ENCODE results near the gene CD8B2. TPM values are rescaled to one million over a fixed set of nuclear protein-coding genes. Genes with fewer than 3 reads are reported as not detected.
A peak's percentile ranks its signal among the peaks of the same experiment; 100 is the strongest.
"Not testable (repeated sequence)": the region's sequence is repeated elsewhere in the genome, so short reads cannot be mapped to it uniquely, and the experiment has no call there.

CD8B2 gene
- total RNA-seq, 1 donor from 2014 or later, result 0.54 TPM

DNA sequence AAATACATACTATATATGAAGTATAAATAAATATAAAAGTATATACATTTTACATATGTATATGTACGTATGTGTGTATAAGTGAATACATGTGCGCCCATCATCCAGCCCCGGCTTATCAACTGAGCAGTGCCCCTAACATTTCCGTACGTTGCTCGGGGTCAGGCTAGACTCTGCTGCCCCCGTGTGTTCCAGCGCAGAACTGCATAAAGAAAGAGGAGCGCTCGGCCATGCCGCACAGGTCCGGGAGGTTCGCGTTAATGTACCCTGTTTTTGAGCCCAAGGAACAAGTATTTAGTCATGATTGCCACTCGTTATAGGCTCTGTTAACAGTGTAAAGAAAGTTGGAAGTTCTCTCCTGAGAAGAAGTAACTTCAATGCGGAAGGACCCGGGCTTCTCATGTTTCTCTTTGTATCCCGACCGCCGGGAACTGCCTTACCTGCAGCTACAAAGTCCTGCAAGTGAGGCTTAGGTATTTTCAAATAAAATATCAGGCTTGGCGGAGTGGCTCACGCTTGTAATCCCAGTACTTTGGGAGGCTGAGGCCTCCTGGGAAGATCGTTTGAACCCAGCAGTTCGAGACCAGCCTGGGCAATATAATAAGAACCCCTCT lies 55.7 kb downstream of the CD8B2 start:
- Mint-ChIP-seq H3K9me3 (no peaks in the 10 kb centered on the region), H3K27me3 (ENCODE audit: insufficient read depth) (peaks cover 27% of the 10 kb centered on the region), H3K27ac (no peak overlapping the region), H3K4me1 (ENCODE audit: low read depth) (peaks cover 5% of the 10 kb centered on the region), H3K4me3 (peak overlapping the region; percentile 76), H3K36me3 (ENCODE audit: low read depth) (no peaks in the 10 kb centered on the region)
- peak; percentile 60 for DNase-seq (ENCODE audit: low spot score)
- intact Hi-C loops (cut with micrococcal nuclease), result loop anchor here (1.0 to 10.0 kb wide), 4 partner anchors 40 to 439 kb away; no protein-coding TSS in a partner anchor

DNA sequence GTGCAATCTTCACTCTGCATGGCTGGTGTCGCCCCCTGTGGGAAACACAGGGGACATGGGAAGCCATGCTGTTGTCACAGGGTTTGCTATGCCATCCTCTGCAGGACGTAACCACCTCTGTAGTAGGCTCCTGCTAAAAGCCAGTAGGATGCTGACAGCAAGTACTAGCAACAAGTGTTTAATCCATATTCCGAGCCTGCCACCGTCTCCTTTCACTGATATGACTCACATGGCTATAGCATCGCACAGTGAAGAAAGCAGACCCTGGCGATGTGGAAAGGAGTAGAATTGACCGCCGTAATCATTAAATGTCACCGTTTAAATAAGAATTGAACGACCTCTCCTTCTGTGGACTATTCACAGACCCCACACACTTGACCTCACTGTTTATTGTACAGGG lies 57.8 kb downstream of the CD8B2 start:
- Mint-ChIP-seq H3K27ac (no peak overlapping the region), H3K9me3 (no peaks in the 10 kb centered on the region), H3K36me3 (ENCODE audit: low read depth) (no peaks in the 10 kb centered on the region), H3K27me3 (ENCODE audit: insufficient read depth) (peaks cover 27% of the 10 kb centered on the region), H3K4me3 (no peak overlapping the region), H3K4me1 (ENCODE audit: low read depth) (peaks cover 5% of the 10 kb centered on the region)
- DNase-seq (ENCODE audit: low spot score), result no peak
- intact Hi-C loops (cut with micrococcal nuclease), result loop anchor here (10.0 kb wide), 1 partner anchor 270 kb away; no protein-coding TSS in a partner anchor

DNA sequence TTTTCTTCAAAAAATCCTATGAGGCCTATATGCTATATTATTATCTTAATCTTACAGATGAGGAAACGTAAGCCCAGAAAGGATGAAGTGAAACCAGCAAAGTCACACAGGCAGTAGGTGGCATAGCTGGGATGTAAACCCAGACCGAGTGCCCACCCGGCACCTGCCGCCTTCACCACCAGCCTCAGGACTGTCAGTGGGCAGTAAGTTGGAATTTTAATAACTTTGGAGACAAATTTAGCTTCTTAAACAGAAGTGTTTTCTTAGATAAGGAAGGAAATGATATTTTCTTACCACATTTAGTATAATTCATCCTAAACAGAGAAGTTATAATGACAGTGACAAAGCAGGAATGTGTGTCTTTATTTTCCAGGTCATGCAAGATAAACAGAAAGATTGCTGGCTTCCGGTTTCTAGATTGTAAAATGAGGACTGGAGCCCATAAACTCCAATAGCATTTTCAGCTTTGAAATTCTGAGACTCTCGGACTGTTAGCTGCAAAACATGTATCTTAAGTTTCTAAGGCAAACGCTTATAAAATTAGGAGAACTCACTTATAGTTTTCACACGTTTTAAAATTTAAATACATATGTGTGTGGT lies 59.3 kb downstream of the CD8B2 start:
- peaks cover 5% of the 10 kb centered on the region for H3K4me1 Mint-ChIP-seq (ENCODE audit: low read depth)
- no peak overlapping the region for H3K4me3 Mint-ChIP-seq
- H3K36me3 Mint-ChIP-seq (ENCODE audit: low read depth), result no peaks in the 10 kb centered on the region
- DNase-seq (ENCODE audit: low spot score), result no peak
- intact Hi-C loops (cut with micrococcal nuclease), result loop anchor here (10.0 kb wide), 1 partner anchor 272 kb away; no protein-coding TSS in a partner anchor
- peaks cover 25% of the 10 kb centered on the region for H3K27me3 Mint-ChIP-seq (ENCODE audit: insufficient read depth)
- no peak overlapping the region for H3K27ac Mint-ChIP-seq
- H3K9me3 Mint-ChIP-seq, result no peaks in the 10 kb centered on the region

DNA sequence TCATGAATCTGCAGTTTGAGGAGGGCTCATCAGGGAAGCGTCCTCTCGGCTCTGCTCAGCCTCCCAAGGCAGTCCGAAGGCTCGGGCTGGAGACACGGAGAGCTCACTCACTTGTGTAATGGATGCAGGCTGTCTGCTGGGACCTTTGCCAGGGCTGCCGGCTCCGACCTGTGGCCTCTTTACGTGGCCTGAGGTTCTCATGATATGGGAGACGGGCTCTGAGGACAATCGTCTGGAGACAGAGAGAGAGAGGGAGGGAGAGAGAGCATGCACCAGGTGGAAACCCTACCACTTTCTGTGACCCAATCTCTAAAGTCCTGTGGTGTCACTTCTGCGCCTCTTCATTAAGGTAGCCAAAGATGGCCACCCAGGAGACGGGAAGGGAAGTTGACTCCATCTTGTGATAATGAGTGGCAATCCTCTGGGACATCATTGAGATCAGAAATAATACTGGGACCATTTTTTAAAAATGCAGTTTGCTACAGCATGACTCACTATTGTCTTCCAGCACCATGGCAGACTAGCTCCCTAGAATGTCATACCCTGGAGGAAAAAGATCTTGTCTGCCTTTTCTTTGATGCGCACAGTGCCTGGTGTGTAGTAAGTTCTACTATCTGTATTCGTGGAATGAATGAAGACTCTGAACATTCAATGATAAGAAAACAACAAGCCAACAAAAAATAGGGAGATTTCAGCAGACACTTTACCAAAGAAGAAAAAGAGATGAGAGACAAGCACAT lies 60.2 kb downstream of the CD8B2 start:
- Mint-ChIP-seq H3K27ac (no peak overlapping the region), H3K9me3 (no peaks in the 10 kb centered on the region), H3K27me3 (ENCODE audit: insufficient read depth) (peaks cover 23% of the 10 kb centered on the region), H3K36me3 (ENCODE audit: low read depth) (no peaks in the 10 kb centered on the region), H3K4me1 (ENCODE audit: low read depth) (peaks cover 5% of the 10 kb centered on the region), H3K4me3 (no peak overlapping the region)
- intact Hi-C loops (cut with micrococcal nuclease), result loop anchor here (10.0 kb wide), 1 partner anchor 273 kb away; no protein-coding TSS in a partner anchor
- DNase-seq (ENCODE audit: low spot score), result no peak

DNA sequence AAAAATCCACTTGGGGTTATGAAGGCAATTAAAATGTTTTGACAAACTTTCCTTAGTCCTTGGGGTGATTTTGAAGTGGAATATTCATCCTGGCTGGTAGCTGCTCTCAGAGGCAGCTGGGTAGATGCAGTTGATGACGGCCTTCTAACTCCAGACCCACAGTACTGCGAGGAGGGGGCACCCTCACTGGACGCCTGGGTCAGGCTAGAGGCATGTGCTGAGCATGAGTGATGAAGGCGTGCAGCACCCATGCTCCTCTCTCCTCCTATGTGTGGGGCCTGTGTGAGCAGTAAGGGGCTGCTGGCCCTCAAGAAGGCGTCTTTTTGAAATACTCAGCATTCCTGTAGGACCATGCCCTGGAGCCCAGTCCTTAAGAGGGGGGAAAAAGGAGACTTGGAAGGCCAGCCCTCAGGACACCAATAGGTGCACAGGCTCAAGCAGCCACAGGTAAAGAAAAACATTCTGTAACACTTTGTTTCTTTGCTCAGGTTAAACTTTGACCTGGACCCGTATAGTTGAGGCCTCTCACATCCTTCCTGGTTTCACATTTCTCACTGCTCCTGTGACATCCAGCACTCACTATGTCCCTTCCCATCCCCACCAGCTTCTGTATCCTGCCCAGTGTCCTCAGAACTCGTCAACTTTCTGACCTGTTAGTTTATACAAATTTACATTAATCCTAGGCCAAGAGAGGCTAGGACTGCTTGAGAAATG lies 64.4 kb downstream of the CD8B2 start:
- Mint-ChIP-seq H3K27ac (no peak overlapping the region), H3K9me3 (no peaks in the 10 kb centered on the region), H3K4me3 (no peak overlapping the region), H3K27me3 (ENCODE audit: insufficient read depth) (peaks cover 9% of the 10 kb centered on the region), H3K4me1 (ENCODE audit: low read depth) (no peaks in the 10 kb centered on the region), H3K36me3 (ENCODE audit: low read depth) (no peaks in the 10 kb centered on the region)
- intact Hi-C loops (cut with micrococcal nuclease), result no loop called here
- DNase-seq (ENCODE audit: low spot score), result no peak

DNA sequence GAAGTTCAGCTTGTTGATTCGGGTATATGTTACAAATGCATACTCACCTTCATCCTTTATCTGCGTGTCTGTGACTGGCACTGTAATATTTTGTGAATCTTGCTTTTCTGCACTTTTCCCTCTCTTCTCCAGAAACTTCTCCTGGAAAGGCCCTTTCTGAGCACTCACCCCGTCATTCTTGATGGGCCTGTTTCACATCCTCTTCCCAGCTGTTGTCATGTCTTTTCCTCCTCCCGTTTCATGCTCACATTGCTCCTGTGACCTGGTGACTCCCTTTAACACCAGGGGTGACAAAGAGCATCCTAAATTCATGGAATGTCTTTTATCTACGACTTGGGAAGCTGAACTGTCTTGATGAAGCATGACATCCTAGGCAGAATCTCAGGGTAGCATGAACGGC lies 65.8 kb downstream of the CD8B2 start:
- no peak overlapping the region for H3K4me3 Mint-ChIP-seq
- no peak for DNase-seq (ENCODE audit: low spot score)
- H3K9me3 Mint-ChIP-seq, result no peaks in the 10 kb centered on the region
- H3K27ac Mint-ChIP-seq, result no peak overlapping the region
- H3K4me1 Mint-ChIP-seq (ENCODE audit: low read depth), result no peaks in the 10 kb centered on the region
- H3K27me3 Mint-ChIP-seq (ENCODE audit: insufficient read depth), result peaks cover 6% of the 10 kb centered on the region
- intact Hi-C loops (cut with micrococcal nuclease), result no loop called here
- no peaks in the 10 kb centered on the region for H3K36me3 Mint-ChIP-seq (ENCODE audit: low read depth)

DNA sequence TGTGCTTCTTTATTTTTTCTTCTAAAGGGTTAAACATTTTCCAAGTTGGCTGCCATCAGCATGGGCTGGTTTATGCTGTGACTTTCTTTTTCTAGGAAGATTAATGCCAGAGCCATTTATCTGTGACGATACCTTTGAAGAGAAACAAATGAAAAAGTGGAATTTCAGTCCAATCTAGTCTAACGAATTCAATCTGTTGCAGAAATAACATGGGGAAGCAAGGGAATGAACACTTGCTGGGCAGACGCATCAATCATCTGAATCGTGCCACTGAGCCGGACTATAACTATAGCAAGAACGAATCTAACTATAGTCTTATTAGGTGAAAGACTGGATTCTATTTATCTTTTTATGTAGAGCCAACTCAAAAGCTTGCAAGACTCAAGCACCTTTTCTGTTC lies 66.2 kb downstream of the CD8B2 start:
- H3K9me3 Mint-ChIP-seq, result no peaks in the 10 kb centered on the region
- H3K4me3 Mint-ChIP-seq, result no peak overlapping the region
- no peaks in the 10 kb centered on the region for H3K4me1 Mint-ChIP-seq (ENCODE audit: low read depth)

DNA sequence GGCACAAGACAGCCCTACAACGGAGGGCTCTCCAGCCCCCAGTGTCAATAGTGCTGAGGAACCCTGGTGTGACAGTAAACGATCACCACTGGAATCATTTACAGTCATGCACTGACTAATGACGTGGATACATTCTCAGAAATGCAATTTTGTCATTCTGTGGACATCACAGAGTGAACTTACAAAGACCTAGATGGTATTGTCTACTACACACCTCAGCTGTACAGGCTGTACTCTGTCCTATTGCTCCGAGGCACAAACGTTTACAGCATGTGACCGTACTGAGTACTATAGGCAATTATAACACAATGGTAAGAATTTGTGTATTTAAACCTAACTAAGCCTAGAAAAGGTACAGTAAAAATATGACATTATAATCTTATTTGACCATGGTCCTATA lies 67.2 kb downstream of the CD8B2 start:
- intact Hi-C loops (cut with micrococcal nuclease), result no loop called here

More for the DNA sequence above, 66.2 kb downstream of the CD8B2 start:
- no peak for DNase-seq (ENCODE audit: low spot score)
- no peak overlapping the region for H3K27ac Mint-ChIP-seq
- H3K27me3 Mint-ChIP-seq (ENCODE audit: insufficient read depth), result peaks cover 8% of the 10 kb centered on the region
- intact Hi-C loops (cut with micrococcal nuclease), result no loop called here
- H3K36me3 Mint-ChIP-seq (ENCODE audit: low read depth), result no peaks in the 10 kb centered on the region

DNA sequence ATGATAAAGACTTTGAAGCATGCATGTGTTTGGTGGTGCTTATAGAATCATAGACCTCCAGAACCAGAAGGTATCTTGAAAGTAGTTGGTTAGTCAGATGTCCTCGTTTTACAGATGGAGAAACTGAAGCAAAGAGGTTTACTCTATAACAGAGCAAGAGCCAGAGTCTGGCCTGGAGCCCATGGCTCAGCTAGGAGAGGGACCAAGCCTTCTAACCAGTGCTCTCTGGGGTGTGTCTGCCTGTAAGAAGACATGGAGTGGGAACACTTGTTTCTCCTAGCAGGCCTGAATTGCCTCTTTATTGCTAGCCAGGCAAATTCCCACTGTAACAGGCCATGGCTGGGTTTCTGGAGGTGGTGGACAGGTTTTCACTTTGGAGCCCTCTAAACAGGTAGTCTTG lies 67.9 kb downstream of the CD8B2 start:
- H3K4me3 Mint-ChIP-seq, result no peak overlapping the region
- no peaks in the 10 kb centered on the region for H3K36me3 Mint-ChIP-seq (ENCODE audit: low read depth)
- H3K27ac Mint-ChIP-seq, result no peak overlapping the region
- H3K27me3 Mint-ChIP-seq (ENCODE audit: insufficient read depth), result peaks cover 8% of the 10 kb centered on the region
- DNase-seq (ENCODE audit: low spot score), result no peak
- intact Hi-C loops (cut with micrococcal nuclease), result no loop called here
- no peaks in the 10 kb centered on the region for H3K4me1 Mint-ChIP-seq (ENCODE audit: low read depth)
- H3K9me3 Mint-ChIP-seq, result no peaks in the 10 kb centered on the region

More for the DNA sequence above, 67.2 kb downstream of the CD8B2 start:
- H3K27ac Mint-ChIP-seq, result no peak overlapping the region
- no peak for DNase-seq (ENCODE audit: low spot score)
- H3K27me3 Mint-ChIP-seq (ENCODE audit: insufficient read depth), result peaks cover 8% of the 10 kb centered on the region
- H3K4me1 Mint-ChIP-seq (ENCODE audit: low read depth), result no peaks in the 10 kb centered on the region
- no peaks in the 10 kb centered on the region for H3K36me3 Mint-ChIP-seq (ENCODE audit: low read depth)
- H3K4me3 Mint-ChIP-seq, result no peak overlapping the region
- no peaks in the 10 kb centered on the region for H3K9me3 Mint-ChIP-seq

DNA sequence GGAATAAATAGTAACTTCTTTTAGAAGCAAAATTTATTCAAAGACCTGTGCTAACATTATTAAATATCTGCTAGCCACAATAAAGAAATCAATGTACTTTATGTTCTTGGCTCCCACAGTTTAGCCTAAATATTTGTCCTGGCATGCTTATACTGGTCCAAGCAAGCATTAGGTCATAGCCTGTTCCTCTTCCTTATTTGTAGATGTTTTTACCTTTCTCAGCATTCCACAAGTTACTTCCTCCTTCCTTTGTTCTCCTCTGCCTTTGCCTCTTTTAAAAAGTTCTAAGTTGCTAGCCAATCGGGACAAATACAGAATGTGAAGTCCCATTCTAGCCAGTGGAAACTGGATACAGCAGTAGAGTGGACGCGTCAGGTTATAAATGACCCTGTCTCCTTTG lies 72.6 kb downstream of the CD8B2 start:
- H3K4me3 Mint-ChIP-seq; intact Hi-C loops (cut with micrococcal nuclease): not testable (repeated sequence)

DNA sequence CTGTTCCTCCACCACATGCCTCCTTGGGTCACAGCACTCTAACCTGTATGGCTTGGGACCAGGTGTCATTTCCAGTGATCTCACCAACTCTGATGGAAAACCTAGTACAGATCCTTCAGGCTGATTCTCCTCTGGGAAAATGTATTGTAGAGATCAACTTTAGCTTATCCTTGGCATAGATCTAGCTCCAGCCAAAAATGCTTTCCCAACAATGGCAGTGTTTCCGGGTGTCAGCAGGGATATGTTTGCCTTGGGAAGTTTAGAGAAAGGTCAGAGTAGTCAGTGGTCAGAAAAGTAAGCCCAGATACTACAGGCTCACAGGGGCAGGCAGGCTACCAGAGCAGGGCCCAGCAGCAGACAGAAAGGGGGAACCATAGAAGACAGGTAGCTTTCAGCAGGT lies 73.6 kb downstream of the CD8B2 start:
- intact Hi-C loops (cut with micrococcal nuclease), result no loop called here
- Mint-ChIP-seq H3K27me3 (ENCODE audit: insufficient read depth) (peaks cover 8% of the 10 kb centered on the region), H3K27ac (no peak overlapping the region), H3K36me3 (ENCODE audit: low read depth) (no peaks in the 10 kb centered on the region), H3K9me3 (no peaks in the 10 kb centered on the region), H3K4me3 (no peak overlapping the region), H3K4me1 (ENCODE audit: low read depth) (peaks cover 2% of the 10 kb centered on the region)
- no peak for DNase-seq (ENCODE audit: low spot score)

More for the DNA sequence above, 72.6 kb downstream of the CD8B2 start:
- DNase-seq (ENCODE audit: low spot score); H3K27ac Mint-ChIP-seq; H3K27me3 Mint-ChIP-seq (ENCODE audit: insufficient read depth); H3K36me3 Mint-ChIP-seq (ENCODE audit: low read depth); H3K9me3 Mint-ChIP-seq; H3K4me1 Mint-ChIP-seq (ENCODE audit: low read depth): not testable (repeated sequence)

DNA sequence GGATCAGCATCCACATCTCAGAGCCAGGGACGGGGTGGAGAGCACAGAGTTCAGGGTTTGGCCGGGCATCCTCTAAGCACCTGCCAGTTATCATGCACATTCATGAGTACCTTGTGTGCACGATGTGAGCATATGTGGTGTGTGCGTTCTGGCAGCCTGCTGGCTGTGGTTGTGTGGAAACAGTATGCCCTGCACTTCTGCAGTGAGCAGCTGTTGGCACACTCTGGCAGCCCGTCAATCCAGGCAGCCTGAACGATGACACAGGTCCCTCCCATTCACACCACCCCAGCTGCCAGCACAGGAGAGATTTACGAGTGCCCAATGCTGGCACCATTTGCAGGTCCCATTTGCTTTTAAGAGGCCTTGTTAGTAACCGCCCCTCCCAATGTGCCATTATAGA lies 74.2 kb downstream of the CD8B2 start:
- H3K9me3 Mint-ChIP-seq, result no peaks in the 10 kb centered on the region
- no peak overlapping the region for H3K4me3 Mint-ChIP-seq
- H3K27ac Mint-ChIP-seq, result no peak overlapping the region
- peaks cover 5% of the 10 kb centered on the region for H3K4me1 Mint-ChIP-seq (ENCODE audit: low read depth)
- H3K27me3 Mint-ChIP-seq (ENCODE audit: insufficient read depth), result peaks cover 8% of the 10 kb centered on the region
- H3K36me3 Mint-ChIP-seq (ENCODE audit: low read depth), result no peaks in the 10 kb centered on the region
- no peak for DNase-seq (ENCODE audit: low spot score)
- intact Hi-C loops (cut with micrococcal nuclease), result no loop called here

DNA sequence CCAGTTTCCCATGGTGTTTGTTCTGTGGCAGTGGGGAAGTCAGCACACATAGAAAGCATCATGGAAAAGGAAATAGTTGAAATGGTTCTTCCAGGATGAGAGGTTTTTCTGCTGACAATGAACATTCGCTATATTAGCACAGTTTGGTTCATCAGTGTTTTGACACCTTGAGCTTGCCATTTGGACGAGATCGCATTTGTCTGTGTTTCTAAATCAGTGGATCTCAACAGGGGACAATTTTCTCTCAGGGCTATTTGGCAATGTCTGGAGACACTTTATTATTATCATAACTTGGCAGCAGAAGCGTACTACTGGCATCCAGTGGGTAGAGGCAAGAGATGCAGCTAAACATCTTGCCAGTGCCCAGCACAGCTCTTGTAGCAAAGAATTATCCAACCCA lies 74.6 kb downstream of the CD8B2 start:
- peaks cover 8% of the 10 kb centered on the region for H3K27me3 Mint-ChIP-seq (ENCODE audit: insufficient read depth)
- H3K36me3 Mint-ChIP-seq (ENCODE audit: low read depth), result no peaks in the 10 kb centered on the region
- H3K27ac Mint-ChIP-seq, result no peak overlapping the region
- no peaks in the 10 kb centered on the region for H3K9me3 Mint-ChIP-seq
- no peak overlapping the region for H3K4me3 Mint-ChIP-seq
- DNase-seq (ENCODE audit: low spot score), result no peak
- intact Hi-C loops (cut with micrococcal nuclease), result no loop called here
- H3K4me1 Mint-ChIP-seq (ENCODE audit: low read depth), result peaks cover 5% of the 10 kb centered on the region

Measured in activated T-helper 1 cell treated with anti-CD3 and anti-CD28 coated beads, Interleukin-12 subunit alpha, Interleukin-12 subunit beta, Interleukin-2, Interleukin-4 antibody, amounts not matched to agents 30 ng/mL and 10 ng/mL and 1 ng/mL, durations not matched to agents 14 hours and 24 hours and 36 hours (primary cell).